HG03045 (cell line): Measurements from ENCODE around the gene CLDN6.

Experiments used
- ATAC-seq: cut with Tn5 transposase; IDR thresholded peaks from one replicate; pipeline ENCODE4 v1.9.1; 2021; ENCODE audit warnings: mild to moderate bottlenecking, moderate library complexity; ENCODE audit not compliant: unreplicated experiment

Gene CLDN6

GRCh38 chr16:3015865-3016521 lies 2.0 kb downstream of the CLDN6 start:
- ATAC-seq, result no peak

- ATAC-seq, result no peak
These were observed 3.0 kb downstream of the CLDN6 start for GRCh38 chr16:3014971-3015370.

GRCh38 chr16:3013998-3014690 lies 3.8 kb downstream of the CLDN6 start:
- no peak for ATAC-seq

- ATAC-seq, result no peak
These were observed 4.5 kb downstream of the CLDN6 start for GRCh38 chr16:3013491-3013951.

GRCh38 chr16:3012828-3013420 lies 5.1 kb downstream of the CLDN6 start, which contains the start of gene CLDN9:
Gene CLDN9 (plus strand): TSS chr16:3012923. CDS start chr16:3013363, 440 bp downstream.
- no peak for ATAC-seq

GRCh38 chr16:3012246-3012645 lies 5.7 kb downstream of the CLDN6 start:
- ATAC-seq, result no peak

GRCh38 chr16:3010510-3010909 lies 7.5 kb downstream of the CLDN6 start:
- no peak for ATAC-seq

- no peak for ATAC-seq
These were observed 8.2 kb downstream of the CLDN6 start for GRCh38 chr16:3009568-3010390.

GRCh38 chr16:3008690-3009037 lies 9.3 kb downstream of the CLDN6 start:
- ATAC-seq, result no peak

- no peak for ATAC-seq
These were observed 9.9 kb downstream of the CLDN6 start for GRCh38 chr16:3007957-3008689.

GRCh38 chr16:3007059-3007956 lies 10.7 kb downstream of the CLDN6 start:
- ATAC-seq, result no peak

- no peak for ATAC-seq
These were observed 13.2 kb downstream of the CLDN6 start for GRCh38 chr16:3004781-3005284.

GRCh38 chr16:3004319-3004718 lies 13.7 kb downstream of the CLDN6 start:
- peak; percentile 18 for ATAC-seq

- peak; percentile 96 for ATAC-seq
These were observed 14.3 kb downstream of the CLDN6 start for GRCh38 chr16:3003582-3004270.

GRCh38 chr16:3001316-3001715 lies 16.7 kb downstream of the CLDN6 start:
- ATAC-seq, result no peak

GRCh38 chr16:3000540-3000939 lies 17.4 kb downstream of the CLDN6 start:
- ATAC-seq, result no peak

GRCh38 chr16:2999929-3000328 lies 18.1 kb downstream of the CLDN6 start:
- ATAC-seq, result no peak

GRCh38 chr16:2996298-2996697 lies 21.7 kb downstream of the CLDN6 start:
- no peak for ATAC-seq
